ENCODE results near the gene SEBOX.

The SEBOX gene

GRCh38 chr17:28364665-28365363, at the start of gene SEBOX:
SEBOX (minus strand) TSS chr17:28365199; CDS start chr17:28365151, 48 bp downstream.
- Histone ChIP-seq H3K4me3 (ENCODE audit: low read depth, low read length) (no peak within 1 kb of the TSS), H3K27me3 (replicated peaks) (no peaks in the 10 kb centered on the region), H3K27ac (no peak within 1 kb of the TSS), H3K36me3 (replicated peaks) (peaks cover 17% of the 10 kb centered on the region)
- DNase-seq, result no peak
- TF ChIP-seq CTCF (IDR thresholded peaks at IDR 0.05; ENCODE audit: low read depth, low read length, missing control alignments), result no peak
- in situ Hi-C loops (cut with HindIII; ENCODE audit: low pct_ligation_motif_present, low sequenced_read_pairs), result no loop called here

- in situ Hi-C loops (cut with HindIII; ENCODE audit: low pct_ligation_motif_present, low sequenced_read_pairs), result no loop called here
- no peak overlapping the region for H3K27ac ChIP-seq
- H3K4me3 ChIP-seq (ENCODE audit: low read depth, low read length), result no peak overlapping the region
- H3K27me3 ChIP-seq (replicated peaks), result no peaks in the 10 kb centered on the region
- no peak for TF ChIP-seq CTCF (IDR thresholded peaks at IDR 0.05; ENCODE audit: low read depth, low read length, missing control alignments)
- no peaks in the 10 kb centered on the region for H3K36me3 ChIP-seq (replicated peaks)
- DNase-seq, result no peak
These were observed 48.8 kb upstream of the SEBOX start for GRCh38 chr17:28413804-28414203.

- no peak overlapping the region for H3K4me3 ChIP-seq (ENCODE audit: low read depth, low read length)
- H3K27me3 ChIP-seq (replicated peaks), result no peaks in the 10 kb centered on the region
- no peak overlapping the region for H3K27ac ChIP-seq
- no peak for DNase-seq
- no peak for TF ChIP-seq CTCF (IDR thresholded peaks at IDR 0.05; ENCODE audit: low read depth, low read length, missing control alignments)
- H3K36me3 ChIP-seq (replicated peaks), result no peaks in the 10 kb centered on the region
- in situ Hi-C loops (cut with HindIII; ENCODE audit: low pct_ligation_motif_present, low sequenced_read_pairs), result no loop called here
These were observed 47.1 kb upstream of the SEBOX start for GRCh38 chr17:28412099-28412498.

- Histone ChIP-seq H3K27ac (no peak overlapping the region), H3K36me3 (replicated peaks) (no peaks in the 10 kb centered on the region), H3K4me3 (ENCODE audit: low read depth, low read length) (no peak overlapping the region), H3K27me3 (replicated peaks) (no peaks in the 10 kb centered on the region)
- DNase-seq, result no peak
- no peak for TF ChIP-seq CTCF (IDR thresholded peaks at IDR 0.05; ENCODE audit: low read depth, low read length, missing control alignments)
- in situ Hi-C loops (cut with HindIII; ENCODE audit: low pct_ligation_motif_present, low sequenced_read_pairs), result no loop called here
These were observed 42.9 kb upstream of the SEBOX start for GRCh38 chr17:28407974-28408306.

GRCh38 chr17:28407130-28407973, 42.4 kb upstream of the SEBOX start:
- DNase-seq, result no peak
- H3K27ac ChIP-seq, result no peak overlapping the region
- H3K27me3 ChIP-seq (replicated peaks), result no peaks in the 10 kb centered on the region
- in situ Hi-C loops (cut with HindIII; ENCODE audit: low pct_ligation_motif_present, low sequenced_read_pairs), result no loop called here
- TF ChIP-seq CTCF (IDR thresholded peaks at IDR 0.05; ENCODE audit: low read depth, low read length, missing control alignments), result peak; percentile 21
- H3K36me3 ChIP-seq (replicated peaks), result no peaks in the 10 kb centered on the region
- no peak overlapping the region for H3K4me3 ChIP-seq (ENCODE audit: low read depth, low read length)

Measured in brain microvascular endothelial cell (primary cell).